Neutrophil (primary cell): ENCODE measurements around the gene SLC12A4.
A peak's percentile ranks its signal among the peaks of the same experiment; 100 is the strongest.

Experiments used
- H3K27ac ChIP-seq: fragments of 200-600 bp; sonication (generic); 2 replicates; pipeline ENCODE4 v1.5.1; 2016; ENCODE audit warnings: mild to moderate bottlenecking, moderate library complexity
- H3K27me3 ChIP-seq: fragments of 200-600 bp; sonication (generic); 2 replicates; pipeline ENCODE4 v1.6.0; 2016; ENCODE audit warnings: mild to moderate bottlenecking
- H3K36me3 ChIP-seq: fragments of 200-600 bp; sonication (generic); 2 replicates; pipeline ENCODE4 v1.5.1; 2017
- H3K4me1 ChIP-seq, 2 experiments: fragments of 200-600 bp in 1 of 2; sonication (generic) in 1 of 2; 1 replicate in 1 of 2; 2 replicates in 1 of 2; pipeline versions ENCODE4 v1.5.1 to v1.6.1; 2013 to 2016; ENCODE audit warnings: low read depth in 1 of 2, low read length in 1 of 2, mild to moderate bottlenecking in 1 of 2, moderate library complexity in 1 of 2; ENCODE audit not compliant: control insufficient read depth in 1 of 2, insufficient read depth in 1 of 2
- H3K4me3 ChIP-seq, 2 experiments: fragments of 200-600 bp in 1 of 2; sonication (generic) in 1 of 2; 1 replicate in 1 of 2; 2 replicates in 1 of 2; pipeline ENCODE4 v1.5.1; 2013 to 2016; ENCODE audit warnings: low read depth in 1 of 2, low read length in 1 of 2, mild to moderate bottlenecking in 1 of 2, moderate library complexity in 1 of 2
- H3K9me3 ChIP-seq: fragments of 200-600 bp; sonication (generic); 2 replicates; pipeline ENCODE4 v1.5.1; 2016
- TF ChIP-seq, protein P1 (sequence below): fragments of 200-600 bp; sonication (generic); IDR thresholded peaks from 2 replicates; pipeline ENCODE4 v1.5.1; 2016; ENCODE audit warnings: antibody characterized with exemption

Gene SLC12A4

DNA sequence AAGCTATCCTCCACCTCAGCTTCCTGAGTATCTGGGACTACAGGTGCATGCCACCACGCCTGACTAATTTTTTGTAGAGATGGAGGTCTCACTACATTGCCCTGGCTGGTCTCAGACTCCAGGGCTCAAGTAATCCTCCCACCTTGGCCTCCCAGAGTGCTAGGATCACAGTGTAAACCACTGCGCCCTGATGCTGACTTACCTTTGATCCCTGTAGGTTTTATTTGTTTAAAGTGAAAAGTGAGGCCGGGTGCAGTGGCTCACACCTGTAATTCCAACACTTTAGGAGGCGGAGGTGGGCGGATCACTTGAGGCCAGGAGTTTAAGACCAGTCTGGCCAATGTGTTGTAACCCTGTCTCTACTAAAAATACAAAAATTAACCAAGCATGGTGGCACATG is 66.7 kb downstream of the SLC12A4 start:
- Histone ChIP-seq H3K4me1 (no peaks in the 10 kb centered on the region), H3K4me3 (no peak overlapping the region), H3K27me3 (no peaks in the 10 kb centered on the region), H3K27ac (no peak overlapping the region), H3K36me3 (no peaks in the 10 kb centered on the region), H3K9me3 (no peaks in the 10 kb centered on the region)
- TF ChIP-seq, protein P1, sequence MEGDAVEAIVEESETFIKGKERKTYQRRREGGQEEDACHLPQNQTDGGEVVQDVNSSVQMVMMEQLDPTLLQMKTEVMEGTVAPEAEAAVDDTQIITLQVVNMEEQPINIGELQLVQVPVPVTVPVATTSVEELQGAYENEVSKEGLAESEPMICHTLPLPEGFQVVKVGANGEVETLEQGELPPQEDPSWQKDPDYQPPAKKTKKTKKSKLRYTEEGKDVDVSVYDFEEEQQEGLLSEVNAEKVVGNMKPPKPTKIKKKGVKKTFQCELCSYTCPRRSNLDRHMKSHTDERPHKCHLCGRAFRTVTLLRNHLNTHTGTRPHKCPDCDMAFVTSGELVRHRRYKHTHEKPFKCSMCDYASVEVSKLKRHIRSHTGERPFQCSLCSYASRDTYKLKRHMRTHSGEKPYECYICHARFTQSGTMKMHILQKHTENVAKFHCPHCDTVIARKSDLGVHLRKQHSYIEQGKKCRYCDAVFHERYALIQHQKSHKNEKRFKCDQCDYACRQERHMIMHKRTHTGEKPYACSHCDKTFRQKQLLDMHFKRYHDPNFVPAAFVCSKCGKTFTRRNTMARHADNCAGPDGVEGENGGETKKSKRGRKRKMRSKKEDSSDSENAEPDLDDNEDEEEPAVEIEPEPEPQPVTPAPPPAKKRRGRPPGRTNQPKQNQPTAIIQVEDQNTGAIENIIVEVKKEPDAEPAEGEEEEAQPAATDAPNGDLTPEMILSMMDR: no peak

- H3K27me3 ChIP-seq: no peaks in the 10 kb centered on the region
- H3K36me3 ChIP-seq: no peaks in the 10 kb centered on the region
- H3K9me3 ChIP-seq: no peaks in the 10 kb centered on the region
- TF ChIP-seq, protein P1: no peak
- no peak overlapping the region for H3K4me3 ChIP-seq
- no peak overlapping the region for H3K27ac ChIP-seq
- H3K4me1 ChIP-seq: peaks cover 20 to 21% of the 10 kb centered on the region in 2 experiments
Observed at GRCh38 chr16:67897231-67897630, 71.2 kb downstream of the SLC12A4 start.

GRCh38 chr16:67893743-67894399 is 74.6 kb downstream of the SLC12A4 start:
- no peaks in the 10 kb centered on the region for H3K27me3 ChIP-seq
- no peaks in the 10 kb centered on the region for H3K36me3 ChIP-seq
- TF ChIP-seq, protein P1: no peak
- H3K4me1 ChIP-seq: peaks cover 20 to 22% of the 10 kb centered on the region in 2 experiments
- peak overlapping the region; percentile 85 to 89 for H3K4me3 ChIP-seq
- peak overlapping the region; percentile 90 for H3K27ac ChIP-seq
- H3K9me3 ChIP-seq: no peaks in the 10 kb centered on the region
